Measurements from ENCODE around the gene MS4A8. TPM values are rescaled to one million over a fixed set of nuclear protein-coding genes. Genes with fewer than 3 reads are reported as not detected.

The MS4A8 gene
- total RNA-seq, 1 donor from 2014 or later, result not detected

- DNase-seq (ENCODE audit: extremely low read depth, low read depth, low spot score), result no peak
These were observed 63.7 kb downstream of the MS4A8 start for GRCh38 chr11:60762851-60763691.

GRCh38 chr11:60763692-60764369 lies 64.4 kb downstream of the MS4A8 start:
- DNase-seq (ENCODE audit: extremely low read depth, low read depth, low spot score), result no peak

GRCh38 chr11:60764879-60765278 lies 65.5 kb downstream of the MS4A8 start:
- no peak for DNase-seq (ENCODE audit: extremely low read depth, low read depth, low spot score)

- no peak for DNase-seq (ENCODE audit: extremely low read depth, low read depth, low spot score)
These were observed 65.9 kb downstream of the MS4A8 start for GRCh38 chr11:60765355-60765754.

Other genes starting within 250 kb of the MS4A8 start
- gene MS4A1, start 243.8 kb upstream of the MS4A8 start, total RNA-seq, result not detected in 2 replicates
- gene MS4A12, start 206.8 kb upstream of the MS4A8 start, total RNA-seq, result not detected in 2 replicates
- not detected in 2 replicates for gene MS4A13, start 184.2 kb upstream of the MS4A8 start, total RNA-seq
- not detected in 2 replicates for gene MS4A18, start 25.1 kb downstream of the MS4A8 start, total RNA-seq
- not detected in 2 replicates for gene MS4A15, start 57.3 kb downstream of the MS4A8 start, total RNA-seq
- not detected in 2 replicates for gene MS4A10, start 85.7 kb downstream of the MS4A8 start, total RNA-seq
- gene CCDC86, start 142.5 kb downstream of the MS4A8 start, total RNA-seq, result 38.7 and 54.3 TPM in 2 replicates
- not detected in 2 replicates for gene PTGDR2, start 156.3 kb downstream of the MS4A8 start, total RNA-seq
- gene ZP1, start 167.9 kb downstream of the MS4A8 start, total RNA-seq, result not detected in 2 replicates
- gene PRPF19, start 207.0 kb downstream of the MS4A8 start, total RNA-seq, result 78.5 and 98.2 TPM in 2 replicates
- gene TMEM109, start 214.5 kb downstream of the MS4A8 start, total RNA-seq, result 123 and 167 TPM in 2 replicates
- gene TMEM132A, start 224.8 kb downstream of the MS4A8 start, total RNA-seq, result 238 and 281 TPM in 2 replicates